Nephron progenitor cell (in vitro differentiated cells): ENCODE data around the gene BAG3.

Experiments used
- DNase-seq: peaks from one replicate; pipeline ENCODE4 v3.0.0; 2021
- H3K27ac Mint-ChIP-seq: 2 replicates; pipeline ENCODE4 v1.8.0; 2021; ENCODE audit warnings: mild to moderate bottlenecking, moderate library complexity, mixed read lengths
- H3K27me3 Mint-ChIP-seq: 2 replicates; pipeline ENCODE4 v1.8.0; 2021; ENCODE audit warnings: mild to moderate bottlenecking, low read depth, mixed read lengths; ENCODE audit not compliant: poor library complexity
- H3K36me3 Mint-ChIP-seq: 2 replicates; pipeline ENCODE4 v1.8.0; 2021; ENCODE audit warnings: low read depth, mixed read lengths
- H3K4me1 Mint-ChIP-seq: 2 replicates; pipeline ENCODE4 v1.8.0; 2021; ENCODE audit warnings: mixed read lengths
- H3K4me3 Mint-ChIP-seq: 2 replicates; pipeline ENCODE4 v1.8.0; 2021; ENCODE audit warnings: mild to moderate bottlenecking, moderate library complexity, mixed read lengths
- H3K9me3 Mint-ChIP-seq: 2 replicates; pipeline ENCODE4 v1.8.0; 2021; ENCODE audit warnings: mild to moderate bottlenecking, moderate library complexity, mixed read lengths
- CTCF ChIP-seq: fragments of 200-600 bp; sonication (generic); IDR thresholded peaks from 2 replicates; pipeline ENCODE4 v1.5.0; 2021; ENCODE audit warnings: antibody characterized with exemption

Gene BAG3

GRCh38 chr10:119666709-119667004 lies 15.5 kb downstream of the BAG3 start:
- Mint-ChIP-seq H3K4me1 (peaks cover 62% of the 10 kb centered on the region), H3K27ac (no peak overlapping the region), H3K4me3 (no peak overlapping the region), H3K9me3 (no peaks in the 10 kb centered on the region), H3K36me3 (peaks cover 39% of the 10 kb centered on the region), H3K27me3 (peaks cover 7% of the 10 kb centered on the region)
- no peak for DNase-seq
- TF ChIP-seq CTCF = no peak

- H3K9me3 Mint-ChIP-seq = no peaks in the 10 kb centered on the region
- H3K4me3 Mint-ChIP-seq = peak overlapping the region; percentile 30
- peaks cover 43% of the 10 kb centered on the region for H3K36me3 Mint-ChIP-seq
- H3K4me1 Mint-ChIP-seq = peaks cover 62% of the 10 kb centered on the region
- H3K27ac Mint-ChIP-seq = peak overlapping the region; percentile 9
- DNase-seq = peak; percentile 17
- H3K27me3 Mint-ChIP-seq = peaks cover 7% of the 10 kb centered on the region
- no peak for TF ChIP-seq CTCF
Observed at GRCh38 chr10:119667562-119668328, 16.6 kb downstream of the BAG3 start.

GRCh38 chr10:119668461-119668860 lies 17.3 kb downstream of the BAG3 start:
- Mint-ChIP-seq H3K4me1 (peaks cover 56% of the 10 kb centered on the region), H3K4me3 (peak overlapping the region; percentile 15), H3K27me3 (peaks cover 7% of the 10 kb centered on the region), H3K36me3 (peaks cover 45% of the 10 kb centered on the region), H3K9me3 (no peaks in the 10 kb centered on the region), H3K27ac (peak overlapping the region; percentile 9)
- DNase-seq = no peak
- no peak for TF ChIP-seq CTCF

- no peak overlapping the region for H3K27ac Mint-ChIP-seq
- H3K27me3 Mint-ChIP-seq = peaks cover 7% of the 10 kb centered on the region
Observed at GRCh38 chr10:119669331-119669730, 18.2 kb downstream of the BAG3 start.

GRCh38 chr10:119669975-119670640 lies 18.9 kb downstream of the BAG3 start:
- Mint-ChIP-seq H3K9me3 (no peaks in the 10 kb centered on the region), H3K27ac (no peak overlapping the region), H3K4me1 (peaks cover 42% of the 10 kb centered on the region), H3K27me3 (peaks cover 7% of the 10 kb centered on the region), H3K36me3 (peaks cover 46% of the 10 kb centered on the region), H3K4me3 (no peak overlapping the region)
- no peak for TF ChIP-seq CTCF
- DNase-seq = no peak

More at GRCh38 chr10:119669331-119669730, 18.2 kb downstream of the BAG3 start:
- Mint-ChIP-seq H3K9me3 (no peaks in the 10 kb centered on the region), H3K4me1 (peaks cover 47% of the 10 kb centered on the region), H3K4me3 (no peak overlapping the region), H3K36me3 (peaks cover 49% of the 10 kb centered on the region)
- no peak for TF ChIP-seq CTCF
- no peak for DNase-seq

GRCh38 chr10:119670717-119671116 lies 19.5 kb downstream of the BAG3 start:
- Mint-ChIP-seq H3K27me3 (peaks cover 7% of the 10 kb centered on the region), H3K9me3 (no peaks in the 10 kb centered on the region), H3K27ac (no peak overlapping the region), H3K4me1 (peaks cover 40% of the 10 kb centered on the region), H3K36me3 (peaks cover 46% of the 10 kb centered on the region), H3K4me3 (no peak overlapping the region)
- no peak for TF ChIP-seq CTCF
- DNase-seq = no peak
